Measurements from ENCODE around the gene ACOX2.
A peak's percentile ranks its signal among the peaks of the same experiment; 100 is the strongest.

The ACOX2 gene

GRCh38 chr3:58531956-58532355 is 5.0 kb downstream of the ACOX2 start:
- no peaks in the 10 kb centered on the region for H3K27me3 ChIP-seq (ENCODE audit: insufficient read depth, low read length)
- H2BK5ac ChIP-seq (ENCODE audit: low read depth, low read length, poor library complexity), result no peak overlapping the region
- no peak overlapping the region for H2BK120ac ChIP-seq (ENCODE audit: insufficient read depth, low read length, poor library complexity)
- H3K14ac ChIP-seq (ENCODE audit: low read length), result no peak overlapping the region
- no peak overlapping the region for H3K4me3 ChIP-seq (ENCODE audit: low read depth, low read length)
- H2BK12ac ChIP-seq (ENCODE audit: low read length), result no peak overlapping the region
- no peaks in the 10 kb centered on the region for H3K79me2 ChIP-seq (ENCODE audit: control insufficient read depth, insufficient read depth, low read length, poor library complexity)
- no peak for DNase-seq
- no peak overlapping the region for H3K23ac ChIP-seq (ENCODE audit: low read length)
- no peaks in the 10 kb centered on the region for H3K79me1 ChIP-seq (ENCODE audit: low read length)
- no peak overlapping the region for H3K4ac ChIP-seq (ENCODE audit: low read depth, low read length)
- no peaks in the 10 kb centered on the region for H3K9me3 ChIP-seq (ENCODE audit: insufficient read depth, low read depth, low read length)
- no peak overlapping the region for H4K8ac ChIP-seq (ENCODE audit: low read depth, low read length)
- H3K9ac ChIP-seq (ENCODE audit: low read length), result no peak overlapping the region
- H4K12ac ChIP-seq (ENCODE audit: low read depth, low read length), result no peak overlapping the region
- no peak overlapping the region for H3K18ac ChIP-seq (ENCODE audit: low read length)
- no peak overlapping the region for H3K4me2 ChIP-seq (ENCODE audit: low read length)
- H2AFZ ChIP-seq (ENCODE audit: insufficient read depth, low read length, poor library complexity), result no peak overlapping the region
- H4K91ac ChIP-seq (ENCODE audit: low read depth, low read length), result no peak overlapping the region
- no peaks in the 10 kb centered on the region for H3K4me1 ChIP-seq (ENCODE audit: control insufficient read depth in 1 of 2, insufficient read depth in 2 of 2, low read length in 2 of 2)
- H3K36me3 ChIP-seq (ENCODE audit: control insufficient read depth in 1 of 2, insufficient read depth in 2 of 2, low read length in 2 of 2), result no peaks in the 10 kb centered on the region
- WGBS (ENCODE audit: extremely low coverage, insufficient coverage, insufficient read length), result no CpG with 5 or more reads among the region's 2 CpGs
- H3K27ac ChIP-seq (ENCODE audit: low read depth, low read length), result no peak overlapping the region
- no peak overlapping the region for H2AK5ac ChIP-seq (ENCODE audit: low read length)

DNA sequence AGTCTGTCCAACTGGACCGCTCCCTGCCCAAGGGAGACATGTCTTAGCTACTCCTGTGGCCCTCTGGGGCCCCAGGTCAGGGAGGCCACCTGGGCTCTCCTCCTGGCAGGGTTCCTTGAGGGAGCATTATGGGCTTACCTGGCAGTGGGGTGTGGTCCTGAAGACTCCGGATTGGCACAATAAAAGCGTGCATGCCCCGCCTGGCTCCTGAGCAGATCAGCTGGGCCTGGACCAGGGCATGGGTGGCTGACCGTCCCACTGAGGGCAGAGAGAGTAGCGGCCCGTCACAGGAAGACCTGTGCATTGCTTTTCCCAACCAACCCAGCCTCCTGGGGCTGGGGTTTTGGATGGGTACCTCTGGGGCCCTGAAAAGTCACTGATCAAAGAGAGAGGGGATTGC is 5.4 kb downstream of the ACOX2 start:
- Histone ChIP-seq H3K4me2 (ENCODE audit: low read length) (no peak overlapping the region), H3K18ac (ENCODE audit: low read length) (no peak overlapping the region), H3K4ac (ENCODE audit: low read depth, low read length) (no peak overlapping the region), H2AFZ (ENCODE audit: insufficient read depth, low read length, poor library complexity) (no peak overlapping the region), H2BK5ac (ENCODE audit: low read depth, low read length, poor library complexity) (no peak overlapping the region), H3K79me1 (ENCODE audit: low read length) (no peaks in the 10 kb centered on the region), H2AK5ac (ENCODE audit: low read length) (no peak overlapping the region), H2BK120ac (ENCODE audit: insufficient read depth, low read length, poor library complexity) (no peak overlapping the region), H3K79me2 (ENCODE audit: control insufficient read depth, insufficient read depth, low read length, poor library complexity) (no peaks in the 10 kb centered on the region), H3K27me3 (ENCODE audit: insufficient read depth, low read length) (no peaks in the 10 kb centered on the region), H4K8ac (ENCODE audit: low read depth, low read length) (no peak overlapping the region), H3K36me3 (ENCODE audit: control insufficient read depth in 1 of 2, insufficient read depth in 2 of 2, low read length in 2 of 2) (no peaks in the 10 kb centered on the region), H3K14ac (ENCODE audit: low read length) (no peak overlapping the region), H3K23ac (ENCODE audit: low read length) (no peak overlapping the region), H3K4me1 (ENCODE audit: control insufficient read depth in 1 of 2, insufficient read depth in 2 of 2, low read length in 2 of 2) (peaks cover 0 to under 1% of the 10 kb centered on the region in 2 experiments), H3K27ac (ENCODE audit: low read depth, low read length) (no peak overlapping the region), H2BK12ac (ENCODE audit: low read length) (no peak overlapping the region), H3K9ac (ENCODE audit: low read length) (no peak overlapping the region), H4K12ac (ENCODE audit: low read depth, low read length) (no peak overlapping the region), H3K9me3 (ENCODE audit: insufficient read depth, low read depth, low read length) (no peaks in the 10 kb centered on the region), H4K91ac (ENCODE audit: low read depth, low read length) (no peak overlapping the region), H3K4me3 (ENCODE audit: low read depth, low read length) (no peak overlapping the region)
- WGBS (ENCODE audit: extremely low coverage, insufficient coverage, insufficient read length), result no CpG with 5 or more reads among the region's 7 CpGs
- no peak for DNase-seq

DNA sequence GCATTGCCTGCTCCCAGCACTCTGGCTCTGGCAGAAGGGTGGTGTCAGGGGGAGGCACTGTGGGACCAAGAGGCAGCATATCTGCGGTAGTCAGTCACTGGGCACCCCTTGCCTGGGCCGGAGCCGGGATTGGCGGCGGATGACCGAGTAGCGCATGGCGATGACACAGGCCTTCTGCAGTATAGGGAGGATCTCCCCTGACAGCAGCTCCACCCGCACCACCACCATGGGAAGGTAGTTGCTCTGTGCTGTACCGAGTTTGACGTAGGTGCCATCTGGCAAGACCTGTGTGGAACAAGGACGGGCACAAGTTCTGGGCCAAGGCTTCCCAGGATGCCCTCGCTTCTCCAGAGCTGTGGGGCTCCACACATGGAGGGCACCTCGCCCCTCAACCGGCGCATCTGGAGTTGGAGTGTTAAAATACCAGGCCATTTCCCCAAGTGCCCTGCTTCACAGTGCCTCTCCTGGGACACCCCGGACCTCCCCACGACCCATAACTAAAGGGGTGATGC is 6.6 kb downstream of the ACOX2 start:
- H3K9me3 ChIP-seq (ENCODE audit: insufficient read depth, low read depth, low read length), result no peaks in the 10 kb centered on the region
- DNase-seq, result no peak

DNA sequence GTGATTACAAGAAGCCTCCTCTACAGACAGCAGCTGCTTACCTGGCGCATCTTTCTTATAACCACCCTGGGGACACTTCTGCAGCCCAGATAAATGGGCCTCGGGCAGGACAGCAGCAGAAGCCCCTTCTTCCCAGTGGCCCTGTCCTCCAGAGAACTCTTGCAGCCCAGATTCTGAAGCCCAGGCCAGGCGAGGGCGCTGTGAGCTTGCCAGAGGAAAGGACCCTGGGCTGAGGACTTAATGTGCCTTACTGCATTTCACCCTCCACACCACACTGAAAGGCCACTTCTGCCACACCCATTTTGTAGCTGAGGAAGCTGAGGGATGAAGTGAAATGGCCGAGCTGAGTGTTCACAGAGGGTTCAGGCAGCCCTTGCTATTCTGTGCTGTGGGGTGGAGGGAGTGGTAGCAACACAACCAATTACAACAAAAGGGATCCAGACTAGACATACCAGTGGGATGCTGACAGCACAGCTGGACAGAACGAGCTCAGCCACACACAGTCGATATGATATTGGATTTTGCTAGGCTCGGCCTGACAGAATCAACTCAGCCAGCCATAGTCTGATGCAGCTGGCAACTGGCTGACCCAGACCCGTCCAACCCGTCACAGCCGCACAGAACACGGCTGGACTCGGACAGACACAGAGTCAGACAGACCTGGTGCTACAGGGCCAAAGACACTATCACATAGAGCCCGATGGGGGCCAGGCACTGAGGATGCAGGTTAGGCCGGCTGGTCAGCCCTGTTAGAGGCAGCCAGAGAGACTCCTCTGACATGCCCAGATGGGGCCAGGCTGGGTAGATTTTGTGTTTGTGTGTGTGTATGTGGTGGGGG is 7.3 kb downstream of the ACOX2 start:
- Histone ChIP-seq H2BK120ac (ENCODE audit: insufficient read depth, low read length, poor library complexity) (no peak overlapping the region), H3K9me3 (ENCODE audit: insufficient read depth, low read depth, low read length) (no peaks in the 10 kb centered on the region), H3K4me1 (ENCODE audit: control insufficient read depth in 1 of 2, insufficient read depth in 2 of 2, low read length in 2 of 2) (peaks cover 0 to 3% of the 10 kb centered on the region in 2 experiments), H3K27me3 (ENCODE audit: insufficient read depth, low read length) (no peaks in the 10 kb centered on the region), H3K9ac (ENCODE audit: low read length) (no peak overlapping the region), H4K8ac (ENCODE audit: low read depth, low read length) (no peak overlapping the region), H2BK12ac (ENCODE audit: low read length) (no peak overlapping the region), H3K18ac (ENCODE audit: low read length) (no peak overlapping the region), H4K12ac (ENCODE audit: low read depth, low read length) (no peak overlapping the region), H3K36me3 (ENCODE audit: control insufficient read depth in 1 of 2, insufficient read depth in 2 of 2, low read length in 2 of 2) (no peaks in the 10 kb centered on the region), H3K79me1 (ENCODE audit: low read length) (no peaks in the 10 kb centered on the region), H2AK5ac (ENCODE audit: low read length) (no peak overlapping the region), H4K91ac (ENCODE audit: low read depth, low read length) (no peak overlapping the region), H3K27ac (ENCODE audit: low read depth, low read length) (no peak overlapping the region), H3K4me2 (ENCODE audit: low read length) (no peak overlapping the region), H2BK5ac (ENCODE audit: low read depth, low read length, poor library complexity) (no peak overlapping the region), H3K79me2 (ENCODE audit: control insufficient read depth, insufficient read depth, low read length, poor library complexity) (no peaks in the 10 kb centered on the region), H3K4me3 (ENCODE audit: low read depth, low read length) (no peak overlapping the region), H3K23ac (ENCODE audit: low read length) (no peak overlapping the region), H3K4ac (ENCODE audit: low read depth, low read length) (no peak overlapping the region), H2AFZ (ENCODE audit: insufficient read depth, low read length, poor library complexity) (no peak overlapping the region), H3K14ac (ENCODE audit: low read length) (no peak overlapping the region)
- peak in 1 of 2 donors; percentile 9 for DNase-seq
- no CpG with 5 or more reads among the region's 15 CpGs for WGBS (ENCODE audit: extremely low coverage, insufficient coverage, insufficient read length)

More for the DNA sequence above, 6.6 kb downstream of the ACOX2 start:
- Histone ChIP-seq H3K27ac (ENCODE audit: low read depth, low read length) (no peak overlapping the region), H4K91ac (ENCODE audit: low read depth, low read length) (no peak overlapping the region), H4K8ac (ENCODE audit: low read depth, low read length) (no peak overlapping the region), H3K79me1 (ENCODE audit: low read length) (no peaks in the 10 kb centered on the region), H3K9ac (ENCODE audit: low read length) (no peak overlapping the region), H2AFZ (ENCODE audit: insufficient read depth, low read length, poor library complexity) (no peak overlapping the region), H2BK120ac (ENCODE audit: insufficient read depth, low read length, poor library complexity) (no peak overlapping the region), H3K4ac (ENCODE audit: low read depth, low read length) (no peak overlapping the region), H3K4me1 (ENCODE audit: control insufficient read depth in 1 of 2, insufficient read depth in 2 of 2, low read length in 2 of 2) (peaks cover 0 to 3% of the 10 kb centered on the region in 2 experiments), H3K18ac (ENCODE audit: low read length) (no peak overlapping the region), H3K4me3 (ENCODE audit: low read depth, low read length) (no peak overlapping the region), H4K12ac (ENCODE audit: low read depth, low read length) (no peak overlapping the region), H3K27me3 (ENCODE audit: insufficient read depth, low read length) (no peaks in the 10 kb centered on the region), H2BK12ac (ENCODE audit: low read length) (no peak overlapping the region), H3K14ac (ENCODE audit: low read length) (no peak overlapping the region), H3K79me2 (ENCODE audit: control insufficient read depth, insufficient read depth, low read length, poor library complexity) (no peaks in the 10 kb centered on the region), H2BK5ac (ENCODE audit: low read depth, low read length, poor library complexity) (no peak overlapping the region), H3K23ac (ENCODE audit: low read length) (no peak overlapping the region), H3K4me2 (ENCODE audit: low read length) (no peak overlapping the region), H3K36me3 (ENCODE audit: control insufficient read depth in 1 of 2, insufficient read depth in 2 of 2, low read length in 2 of 2) (no peaks in the 10 kb centered on the region), H2AK5ac (ENCODE audit: low read length) (no peak overlapping the region)
- no CpG with 5 or more reads among the region's 18 CpGs for WGBS (ENCODE audit: extremely low coverage, insufficient coverage, insufficient read length)

Measured in trophoblast cell (in vitro differentiated cells and primary cell).